Stimulated activated CD4-positive, alpha-beta T cell treated with anti-CD3 and anti-CD28 coated beads, Interleukin-15, amount 100 ng/mL, for 48 hours (primary cell): ENCODE measurements around the gene ZSCAN23.
A peak's percentile ranks its signal among the peaks of the same experiment; 100 is the strongest.
"Not testable (repeated sequence)": the region's sequence is repeated elsewhere in the genome, so short reads cannot be mapped to it uniquely, and the experiment has no call there.

Experiments
- DNase-seq, 2 donors: peaks; one replicate each; pipeline ENCODE4 v3.0.0-alpha.2; 2020; ENCODE audit warnings: low read depth in 2 of 2

The ZSCAN23 gene

DNA sequence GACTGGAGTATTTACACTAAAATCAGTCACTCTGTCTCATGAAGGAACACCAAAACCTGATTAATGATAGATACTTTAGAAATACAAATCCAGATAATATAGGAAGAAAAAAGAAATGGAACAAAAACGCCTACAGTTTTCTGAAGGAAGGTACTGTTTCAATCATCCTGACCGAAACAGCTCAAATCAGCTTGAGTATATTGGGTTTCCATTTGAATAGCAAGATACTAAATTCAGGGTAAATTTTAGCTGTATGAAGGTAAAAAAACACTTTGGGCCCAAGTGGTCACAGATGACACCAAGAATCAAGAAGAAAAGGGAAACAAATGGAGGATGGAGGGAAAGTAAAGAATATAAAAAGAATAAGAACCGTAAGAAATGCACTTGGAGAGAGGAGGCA, 6.9 kb downstream of the ZSCAN23 start:
- no peak for DNase-seq

- DNase-seq = no peak
Measured at GRCh38 chr6:28433119-28433518, 10.2 kb downstream of the ZSCAN23 start.

DNA sequence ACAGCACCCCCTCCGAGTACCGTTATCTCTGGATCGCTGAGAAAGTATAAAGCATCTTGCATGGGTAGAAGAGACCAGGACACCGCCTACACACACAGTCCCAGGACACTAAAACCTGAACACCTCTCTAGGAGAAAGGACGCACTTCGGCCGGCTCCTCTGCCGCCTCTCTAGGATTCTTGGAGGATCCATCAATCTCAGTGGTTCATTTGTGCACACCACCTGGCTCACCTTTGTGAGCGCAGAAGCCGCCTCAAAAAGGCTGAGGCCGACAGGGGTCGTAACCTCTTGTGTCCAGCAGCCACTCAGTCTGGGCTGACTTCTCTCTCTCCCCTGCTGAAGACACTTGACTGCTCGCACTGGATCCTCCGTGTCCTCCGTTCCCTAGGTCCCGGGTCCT, 13.5 kb downstream of the ZSCAN23 start:
- DNase-seq = no peak

GRCh38 chr6:28425944-28426541, 17.2 kb downstream of the ZSCAN23 start:
- DNase-seq = no peak

- DNase-seq = no peak
Measured at GRCh38 chr6:28424163-28424562, 19.1 kb downstream of the ZSCAN23 start.

DNA sequence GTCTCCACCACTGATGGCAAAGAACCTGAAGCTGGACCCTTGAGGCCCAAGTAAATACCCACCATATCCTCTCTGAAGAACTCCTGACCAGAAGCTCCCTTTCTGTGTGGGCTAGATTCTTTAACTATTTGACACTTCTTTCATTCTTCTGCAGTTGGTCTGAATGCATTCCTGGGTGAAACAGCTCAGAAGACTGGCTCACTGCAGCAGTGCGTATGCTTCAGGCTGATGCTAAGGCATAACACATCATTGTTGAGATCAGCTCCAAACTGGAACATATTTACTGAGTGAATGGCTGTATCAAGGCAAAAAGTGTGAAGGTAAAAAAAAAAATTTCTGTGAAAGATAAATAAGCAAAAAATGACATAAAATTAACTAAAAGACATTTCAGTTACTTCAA, 19.7 kb downstream of the ZSCAN23 start:
- no peak for DNase-seq

GRCh38 chr6:28413681-28414080, 29.6 kb downstream of the ZSCAN23 start:
- DNase-seq = no peak

GRCh38 chr6:28410767-28411166, 32.5 kb downstream of the ZSCAN23 start:
- DNase-seq = no peak

DNA sequence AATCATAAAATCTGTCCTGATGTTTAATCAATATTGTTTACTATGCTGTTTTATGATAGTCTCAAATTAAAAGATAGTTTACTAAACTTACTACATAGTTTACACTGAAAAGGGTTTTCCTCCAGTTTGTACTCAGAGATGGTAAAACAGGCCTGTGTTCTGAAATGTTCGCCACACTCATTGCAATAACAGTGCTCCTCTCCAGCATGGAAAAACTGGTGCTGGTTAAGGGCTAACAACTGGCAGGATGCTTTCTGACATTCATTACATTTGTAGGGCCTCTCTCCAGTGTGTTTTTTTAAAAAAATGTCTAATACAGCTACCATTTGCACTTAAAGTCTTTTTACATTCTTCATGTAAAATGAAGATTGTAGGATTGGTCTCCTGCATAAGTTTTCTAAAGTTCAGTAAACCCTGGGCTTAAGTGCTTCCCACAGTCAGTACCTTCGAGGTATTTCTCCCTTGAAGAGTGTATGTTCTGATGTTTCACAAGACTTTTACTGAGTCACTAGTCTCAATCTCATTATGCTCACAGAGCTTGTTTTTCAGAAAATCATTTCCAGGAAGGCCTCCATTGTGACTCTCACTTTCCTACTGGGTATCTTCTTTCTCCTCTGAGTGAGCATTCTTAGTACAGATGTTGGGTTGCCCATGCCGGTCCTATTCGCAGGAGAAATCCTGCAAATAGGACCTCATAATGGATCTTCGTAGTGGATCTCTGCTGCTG, 35.1 kb downstream of the ZSCAN23 start:
- no peak for DNase-seq

DNA sequence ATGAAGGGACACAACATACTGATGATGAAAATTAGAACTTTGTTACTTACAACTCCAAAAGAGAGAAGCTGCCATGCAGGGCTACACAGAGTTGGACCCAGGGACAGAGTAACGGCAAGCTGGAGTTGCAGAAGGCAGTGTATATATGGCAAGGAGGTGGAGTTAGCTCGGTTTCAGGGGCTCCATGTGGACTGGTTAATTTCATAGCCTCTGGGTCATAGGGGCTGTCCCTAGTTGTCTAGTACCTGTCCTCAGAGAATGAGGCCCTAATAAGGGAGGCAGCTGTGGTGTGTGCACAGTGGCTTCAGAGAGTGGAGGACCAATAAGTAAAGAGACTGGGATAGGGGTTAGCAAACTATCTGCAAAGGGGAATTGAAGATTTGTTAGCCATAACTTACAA, 35.9 kb downstream of the ZSCAN23 start:
- DNase-seq = no peak

- not testable (repeated sequence) for DNase-seq
Measured at GRCh38 chr6:28403923-28404322, 39.4 kb downstream of the ZSCAN23 start.

DNA sequence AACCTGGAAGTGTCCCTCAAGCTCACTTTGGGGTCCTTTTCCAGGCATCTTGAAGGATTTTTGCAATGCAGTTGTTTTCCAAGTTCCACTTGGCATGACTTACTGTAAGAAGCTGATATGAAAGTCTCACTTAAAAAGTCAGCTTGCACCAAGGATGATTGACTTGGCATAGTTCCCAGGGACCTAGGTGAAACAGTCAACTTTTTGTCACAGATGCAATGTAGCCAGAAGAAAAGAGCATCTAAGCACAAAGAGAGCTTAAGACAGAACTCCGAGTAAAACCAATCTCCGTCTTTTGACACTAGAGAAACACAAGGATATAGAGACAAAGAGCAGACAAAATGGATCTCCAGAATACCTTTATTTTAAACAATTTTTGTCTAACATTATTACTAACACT, 41.1 kb downstream of the ZSCAN23 start:
- no peak for DNase-seq

DNA sequence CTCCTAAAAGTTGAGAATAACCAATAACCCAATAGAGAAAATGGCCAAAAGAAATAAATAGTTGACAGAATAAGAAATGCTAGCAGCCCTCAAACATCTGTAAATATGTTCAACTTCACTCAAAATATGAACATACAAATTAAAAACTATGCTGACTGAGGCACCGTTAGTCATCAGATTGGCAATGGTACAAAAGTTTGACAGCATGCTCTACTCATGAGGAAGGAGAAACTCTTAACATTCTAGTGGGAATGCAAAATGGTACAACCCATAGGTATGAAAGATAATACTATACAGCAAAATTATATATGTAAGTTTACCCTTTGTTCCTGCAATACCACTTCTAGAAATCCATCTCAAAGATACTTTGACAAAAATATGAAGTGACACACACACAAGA, 42.1 kb downstream of the ZSCAN23 start:
- DNase-seq = no peak

- no peak for DNase-seq
Measured at GRCh38 chr6:28400122-28400451, 43.2 kb downstream of the ZSCAN23 start.

- peak; percentile 79 to 81 for DNase-seq
Measured at GRCh38 chr6:28399350-28400121, 43.8 kb downstream of the ZSCAN23 start, which contains the start of gene ZSCAN12. TSS of gene ZSCAN12 (minus strand) at chr6:28399747. CDS start at chr6:28398405, 1,342 bp downstream.

- DNase-seq = no peak
Measured at GRCh38 chr6:28395918-28396317, 47.4 kb downstream of the ZSCAN23 start.

DNA sequence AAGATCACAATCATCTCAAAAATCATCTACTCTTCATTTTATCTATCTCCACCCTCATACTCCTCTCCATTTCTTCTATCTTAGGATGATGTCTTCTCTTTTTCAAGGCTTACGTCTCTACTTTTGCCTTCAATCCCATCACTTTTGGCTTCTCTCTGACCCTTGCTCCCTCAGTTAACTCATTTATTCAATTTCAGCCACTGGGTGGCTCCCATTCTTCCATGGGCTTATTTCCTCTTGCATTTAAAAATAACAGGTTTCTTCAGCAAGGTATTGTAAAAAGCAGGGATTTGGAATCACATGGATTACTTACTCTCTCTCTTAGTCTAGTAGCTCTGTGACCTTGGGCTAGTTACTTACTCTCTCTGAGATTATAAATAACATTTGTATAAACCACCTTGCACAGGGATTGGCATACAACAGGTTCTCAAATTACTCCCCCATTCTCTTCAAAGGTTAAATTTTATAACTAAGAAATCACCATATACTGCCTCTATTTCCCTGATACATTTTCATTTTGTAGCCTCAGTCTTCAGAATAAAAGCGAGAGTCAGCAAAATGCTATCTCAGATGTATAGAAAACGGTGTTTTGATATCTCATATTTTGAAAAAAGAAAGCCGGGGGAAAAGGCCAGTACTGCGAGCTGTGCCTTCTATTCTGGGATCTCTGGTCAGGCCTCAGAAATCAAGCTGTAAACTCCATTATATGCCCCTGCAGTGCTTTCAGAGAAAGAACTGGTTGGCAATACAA, 49.2 kb downstream of the ZSCAN23 start:
- DNase-seq = no peak

DNA sequence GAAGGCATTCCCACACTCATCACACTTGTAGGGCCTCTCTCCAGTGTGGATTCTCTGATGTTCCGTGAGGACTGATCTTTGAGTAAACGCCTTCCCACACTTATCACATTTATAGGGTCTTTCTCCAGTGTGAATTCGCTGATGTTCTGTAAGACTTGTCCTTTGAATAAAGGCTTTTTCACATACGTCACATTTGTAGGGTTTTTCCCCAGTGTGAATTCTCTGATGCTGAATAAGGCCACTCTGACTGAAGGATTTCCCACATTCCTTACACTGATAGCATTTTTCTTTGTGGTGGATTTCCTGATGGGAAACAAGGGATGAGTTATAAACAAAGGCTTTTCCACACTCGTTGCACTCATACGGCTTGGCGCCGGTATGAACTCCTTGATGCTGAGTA, 52.6 kb downstream of the ZSCAN23 start:
- DNase-seq = no peak

GRCh38 chr6:28384143-28384533, 59.2 kb downstream of the ZSCAN23 start:
- DNase-seq = no peak

DNA sequence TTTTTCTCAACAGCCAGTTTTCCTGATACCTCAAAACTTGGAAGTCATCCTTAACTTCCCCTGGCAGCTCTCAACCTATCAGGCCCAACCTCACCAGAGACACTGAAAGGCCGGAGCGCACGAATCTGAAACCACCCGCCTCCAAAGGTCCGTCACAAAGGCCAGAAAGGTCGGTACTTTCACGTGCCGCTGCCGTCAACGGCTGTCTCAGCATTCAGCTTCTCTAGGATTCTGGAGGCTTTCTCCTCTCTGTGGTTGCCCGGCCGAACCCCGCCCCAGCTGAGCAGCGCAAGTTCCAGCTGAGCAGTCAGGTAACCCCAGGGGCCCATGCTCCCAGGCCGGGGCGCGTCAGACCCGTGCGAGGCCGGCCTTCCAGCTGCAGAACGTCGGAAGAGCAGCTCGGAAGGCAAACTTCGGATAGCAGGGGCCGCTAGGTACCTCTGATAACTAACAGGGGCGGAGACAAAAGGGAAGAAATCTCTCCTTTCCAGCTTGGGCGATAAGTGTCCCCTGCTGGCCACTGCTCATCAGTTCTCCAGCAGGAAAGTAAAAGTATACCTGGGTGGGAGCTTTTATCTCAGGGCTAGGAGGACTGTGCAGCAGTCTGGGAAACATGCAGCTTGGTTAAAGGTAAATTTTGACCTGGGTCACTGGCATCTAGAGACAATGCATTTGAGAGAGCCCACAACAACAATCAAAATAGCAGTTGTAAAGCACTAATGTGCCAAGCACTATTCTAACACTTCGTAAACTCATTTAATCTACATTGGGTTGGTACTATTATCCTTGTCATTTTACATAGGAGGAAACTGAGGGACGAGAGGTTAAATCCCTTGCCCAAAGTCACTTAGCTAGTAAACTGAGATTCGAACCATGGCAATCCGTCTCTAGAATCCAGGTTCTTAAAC, 59.8 kb downstream of the ZSCAN23 start:
- DNase-seq = peak in 1 of 2 donors; percentile 21
